Stomach (tissue), 9 donors: Measurements from ENCODE around the gene TSPAN8. TPM values are rescaled to one million over a fixed set of nuclear protein-coding genes. Genes with fewer than 3 reads are reported as not detected.
"Not testable (repeated sequence)": the region's sequence is repeated elsewhere in the genome, so short reads cannot be mapped to it uniquely, and the experiment has no call there.

Source experiments
- DNase-seq, 2 donors: peaks; one replicate each; pipeline versions ENCODE4 v3.0.0 to v3.0.0-alpha.2; 2013 to 2019
- H3K27ac ChIP-seq, 5 donors: fragments of 200-600 bp in 4 of 5; sonication (generic) in 4 of 5; one replicate each; pipeline ENCODE4 v1.5.1; 2013 to 2019; ENCODE audit warnings: mild to moderate bottlenecking in 1 of 5, moderate library complexity in 1 of 5
- H3K27me3 ChIP-seq, 3 donors: fragments of 200-600 bp; sonication (generic); one replicate each; pipeline ENCODE4 v1.5.1; 2017 to 2019; ENCODE audit warnings: mixed run types in 1 of 3
- H3K36me3 ChIP-seq, 4 donors: fragments of 200-600 bp; sonication (generic); 1 replicate in 3 of 4; 2 replicates in 1 of 4; pipeline ENCODE4 v1.5.1; 2016 to 2019
- H3K4me1 ChIP-seq, 4 donors: fragments of 200-600 bp; sonication (generic); one replicate each; pipeline ENCODE4 v1.5.1; 2016 to 2019
- H3K4me3 ChIP-seq, 4 donors: fragments of 200-600 bp; sonication (generic) in 3 of 4; one replicate each; pipeline ENCODE4 v1.5.1; 2016 to 2019; ENCODE audit warnings: mild to moderate bottlenecking in 1 of 4
- H3K9me3 ChIP-seq, 4 donors: fragments of 200-600 bp; sonication (generic); one replicate each; pipeline ENCODE4 v1.5.1; 2016 to 2019
- EP300 ChIP-seq: sonication (generic); formaldehyde crosslinking; IDR thresholded peaks from one replicate; pipeline ENCODE4 v1.6.1; 2017; ENCODE audit warnings: antibody characterized with exemption
- POLR2A ChIP-seq, 4 donors: fragments of 450-650 bp; IDR thresholded peaks; one replicate each; pipeline ENCODE4 v1.6.1; 2016; ENCODE audit warnings: antibody characterized with exemption in 4 of 4, control low read depth in 2 of 4, mild to moderate bottlenecking in 1 of 4, moderate library complexity in 1 of 4
- POLR2AphosphoS5 ChIP-seq, 3 donors: sonication (generic); formaldehyde crosslinking; IDR thresholded peaks; one replicate each; pipeline ENCODE4 v1.6.1; 2016; ENCODE audit warnings: antibody characterized with exemption in 3 of 3
- WGBS, 5 donors: extraction: QIAGEN DNeasy Blood & Tissue Kit in 3 of 5; methylation state at CpG; one replicate each; pipeline versions ENCODE4 v1.1.5 to v1.1.7; 2013 to 2018; 5-methylcytosine and 5-hydroxymethylcytosine counted together
- intact Hi-C: fragments of 100-400 bp; cut with DNase I; formaldehyde crosslinking; loops from one replicate; pipeline ENCODE4 v1.15.1; 2023; ENCODE audit warnings: low total_unique reads
- polyA plus RNA-seq, 3 donors: library from polyadenylated mRNA; stranded (reverse); fragments of 200-250 nt; gene quantifications; one replicate each; pipeline ENCODE4 v1.2.3, GENCODE V29; 2013
- total RNA-seq, 5 donors: library from RNA; depleted of rRNA; stranded (reverse); fragments of >200 nt; gene quantifications; one replicate each; pipeline versions ENCODE4 v1.1.0 to v1.2.3, GENCODE V29; 2014 to 2016
- TF ChIP-seq, protein P1 (sequence below), 7 experiments: fragments of 450-650 bp in 4 of 7; fragments of 200-600 bp in 3 of 7; sonication (generic) in 3 of 7; IDR thresholded peaks; one replicate each; pipeline ENCODE4 v1.5.1; 2016 to 2019; ENCODE audit warnings: antibody characterized with exemption in 7 of 7, control low read depth in 2 of 7, mild to moderate bottlenecking in 1 of 7
- donor health status: healthy with polysubstance abuse.
- donor health status: Bipolar disorder and iron deficiency.
- donor health status: healthy.

TSPAN8 gene
- total and polyA plus RNA-seq, 8 donors, result 15.8 to 532 (median 127) TPM

DNA sequence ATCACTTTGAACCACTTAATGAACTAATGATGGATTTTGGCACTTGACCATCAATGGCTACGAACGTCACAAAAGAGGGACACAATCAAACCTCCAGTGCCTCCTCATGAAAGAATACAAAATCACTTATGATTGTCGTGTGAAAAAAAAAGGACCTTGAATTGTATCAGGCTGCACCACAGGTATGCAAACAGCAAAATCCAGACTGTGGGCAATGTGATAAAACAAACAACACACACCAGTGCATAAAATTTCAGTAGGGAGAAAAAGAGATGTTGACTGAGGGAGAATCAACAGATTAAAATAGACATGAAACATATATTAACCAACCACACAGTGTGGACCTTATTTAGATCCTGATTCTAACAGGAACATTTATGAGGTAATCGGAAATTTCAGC, 2.6 kb downstream of the TSPAN8 start:
- intact Hi-C loops, result no loop called here
- TF ChIP-seq POLR2AphosphoS5 (IDR thresholded peaks at IDR 0.05), result peak in 2 of 3 donors; percentile 16 to 33
- TF ChIP-seq, protein P1, sequence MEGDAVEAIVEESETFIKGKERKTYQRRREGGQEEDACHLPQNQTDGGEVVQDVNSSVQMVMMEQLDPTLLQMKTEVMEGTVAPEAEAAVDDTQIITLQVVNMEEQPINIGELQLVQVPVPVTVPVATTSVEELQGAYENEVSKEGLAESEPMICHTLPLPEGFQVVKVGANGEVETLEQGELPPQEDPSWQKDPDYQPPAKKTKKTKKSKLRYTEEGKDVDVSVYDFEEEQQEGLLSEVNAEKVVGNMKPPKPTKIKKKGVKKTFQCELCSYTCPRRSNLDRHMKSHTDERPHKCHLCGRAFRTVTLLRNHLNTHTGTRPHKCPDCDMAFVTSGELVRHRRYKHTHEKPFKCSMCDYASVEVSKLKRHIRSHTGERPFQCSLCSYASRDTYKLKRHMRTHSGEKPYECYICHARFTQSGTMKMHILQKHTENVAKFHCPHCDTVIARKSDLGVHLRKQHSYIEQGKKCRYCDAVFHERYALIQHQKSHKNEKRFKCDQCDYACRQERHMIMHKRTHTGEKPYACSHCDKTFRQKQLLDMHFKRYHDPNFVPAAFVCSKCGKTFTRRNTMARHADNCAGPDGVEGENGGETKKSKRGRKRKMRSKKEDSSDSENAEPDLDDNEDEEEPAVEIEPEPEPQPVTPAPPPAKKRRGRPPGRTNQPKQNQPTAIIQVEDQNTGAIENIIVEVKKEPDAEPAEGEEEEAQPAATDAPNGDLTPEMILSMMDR (IDR thresholded peaks at IDR 0.05), result no peak
- TF ChIP-seq EP300, result no peak
- Histone ChIP-seq H3K27me3 (no peaks in the 10 kb centered on the region), H3K9me3 (peaks cover 0 to 2% (median 0%) of the 10 kb centered on the region in 4 donors), H3K27ac (peak overlapping the region in 4 of 5 donors; percentile 54 to 87 (median 76)), H3K4me3 (peak overlapping the region; percentile 3 to 40 (median 30)), H3K4me1 (peaks cover 10 to 27% (median 17%) of the 10 kb centered on the region in 4 donors), H3K36me3 (no peaks in the 10 kb centered on the region)
- WGBS, 5 donors, result 33 to 47% (median 43%) methylated on average over 4 of the region's 4 CpGs
- DNase-seq, result peak in 1 of 2 donors; percentile 63

DNA sequence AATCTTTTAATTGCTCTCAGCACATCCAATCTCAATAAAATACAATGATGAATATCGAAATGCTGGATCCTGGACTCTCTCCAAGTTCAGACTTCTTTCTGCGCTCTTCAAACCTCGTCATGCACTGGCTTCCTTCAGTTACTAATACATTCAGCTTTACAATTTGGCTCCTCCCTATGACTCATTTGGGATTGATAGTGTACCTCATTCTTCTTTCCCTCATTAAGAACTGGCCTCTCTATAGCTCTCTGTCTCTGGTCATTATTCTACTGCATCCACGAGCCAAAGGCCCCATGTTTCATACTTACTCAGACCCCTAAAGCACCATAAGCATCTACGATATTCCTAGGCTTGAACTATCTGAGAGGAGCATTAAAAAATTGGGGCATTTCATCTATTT, 4.9 kb downstream of the TSPAN8 start:
- Histone ChIP-seq H3K4me1 (peaks cover 0 to 6% (median 2%) of the 10 kb centered on the region in 4 donors), H3K9me3 (peaks cover 0 to 8% (median 0%) of the 10 kb centered on the region in 4 donors), H3K36me3 (no peaks in the 10 kb centered on the region), H3K27ac (peak overlapping the region in 1 of 5 donors; percentile 87), H3K27me3 (no peaks in the 10 kb centered on the region), H3K4me3 (no peak overlapping the region)
- intact Hi-C loops, result no loop called here
- no peak for TF ChIP-seq POLR2A (IDR thresholded peaks at IDR 0.05)
- TF ChIP-seq POLR2AphosphoS5 (IDR thresholded peaks at IDR 0.05), result peak in 1 of 3 donors; percentile 34
- WGBS, 5 donors, result 58 to 74% (median 61%) methylated on average over 5 of the region's 5 CpGs
- DNase-seq, result no peak

DNA sequence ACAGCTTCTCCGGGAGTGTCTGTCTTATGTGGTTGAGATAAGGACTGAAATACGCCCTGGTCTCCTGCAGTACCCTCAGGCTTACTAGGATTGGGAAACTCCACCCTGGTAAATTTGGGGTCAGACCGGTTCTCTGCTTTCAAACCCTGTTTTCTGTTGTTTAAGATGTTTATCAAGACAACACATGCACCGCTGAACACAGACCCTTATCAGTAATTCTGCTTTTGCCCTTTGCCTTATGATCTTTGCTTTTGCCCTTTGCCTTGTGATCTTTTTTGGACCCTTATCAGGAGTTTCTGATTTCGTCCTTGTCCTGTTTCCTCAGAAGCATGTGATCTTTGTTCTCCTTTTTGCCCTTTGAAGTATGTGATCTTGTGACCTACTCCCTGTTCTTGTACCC, 7.8 kb downstream of the TSPAN8 start:
- H3K4me3 ChIP-seq, H3K36me3 ChIP-seq, H3K27ac ChIP-seq, H3K9me3 ChIP-seq, DNase-seq, intact Hi-C loops, H3K4me1 ChIP-seq, H3K27me3 ChIP-seq: not testable (repeated sequence)
- 52 to 75% (median 68%) methylated on average over 5 of the region's 5 CpGs for WGBS, 5 donors

GRCh38 chr12:71144682-71145081, 13.1 kb downstream of the TSPAN8 start:
- Histone ChIP-seq H3K36me3 (peaks cover 0 to under 1% (median 0%) of the 10 kb centered on the region in 4 donors), H3K9me3 (peaks cover 0 to under 1% (median 0%) of the 10 kb centered on the region in 4 donors), H3K4me3 (no peak overlapping the region), H3K27me3 (no peaks in the 10 kb centered on the region), H3K4me1 (peaks cover 7 to 27% (median 15%) of the 10 kb centered on the region in 4 donors), H3K27ac (peak overlapping the region in 2 of 5 donors; percentile 1 to 31)
- TF ChIP-seq EP300 (no peak), POLR2AphosphoS5 (IDR thresholded peaks at IDR 0.05) (no peak), POLR2A (IDR thresholded peaks at IDR 0.05) (no peak)
- TF ChIP-seq, protein P1 (IDR thresholded peaks at IDR 0.05), result no peak
- 18 to 46% (median 30%) methylated on average over 1 of the region's 1 CpG for WGBS, 5 donors
- no peak for DNase-seq
- intact Hi-C loops, result no loop called here

GRCh38 chr12:71142956-71143355, 14.8 kb downstream of the TSPAN8 start:
- no peak for TF ChIP-seq POLR2AphosphoS5 (IDR thresholded peaks at IDR 0.05)
- TF ChIP-seq EP300, result no peak
- TF ChIP-seq, protein P1 (IDR thresholded peaks at IDR 0.05), result no peak
- no peak for TF ChIP-seq POLR2A (IDR thresholded peaks at IDR 0.05)
- 76 to 85% (median 84%) methylated on average over 5 of the region's 5 CpGs for WGBS, 5 donors
- intact Hi-C loops, result no loop called here
- DNase-seq, result no peak
- peaks cover 7 to 27% (median 15%) of the 10 kb centered on the region in 4 donors for H3K4me1 ChIP-seq
- H3K27me3 ChIP-seq, result no peaks in the 10 kb centered on the region
- no peak overlapping the region for H3K4me3 ChIP-seq
- H3K27ac ChIP-seq, result peak overlapping the region in 2 of 5 donors; percentile 31 to 69
- peaks cover 0 to 7% (median 1%) of the 10 kb centered on the region in 4 donors for H3K36me3 ChIP-seq
- no peaks in the 10 kb centered on the region for H3K9me3 ChIP-seq
